Endothelial cell of umbilical vein (primary cell): ENCODE measurements around the gene FBXO2. TPM values are rescaled to one million over a fixed set of nuclear protein-coding genes. Genes with fewer than 3 reads are reported as not detected.

Experiments
- BruUV-seq: library from RNA; stranded (reverse); fragments of 400-500 nt; replicated peaks from 2 replicates; lab custom pipeline; 2021; lab: Mats Ljungman, UMichigan
- CTCF ChIA-PET: fragments of 300-600, 350-600 bp; sonication (Branson Sonifier 250); formaldehyde crosslinking; loops from one replicate; lab custom pipeline; 2021; ENCODE audit warnings: antibody characterized with exemption, inconsistent platforms; lab: Charles Lee
- POLR2A ChIA-PET: fragments of 300-600, 350-600 bp; sonication (Branson Sonifier 250); formaldehyde crosslinking; loops from one replicate; lab custom pipeline; 2021; ENCODE audit warnings: antibody characterized with exemption, inconsistent platforms; lab: Charles Lee
- DNase-seq: peaks from one replicate; pipeline ENCODE4 v3.0.0-alpha.2; 2011; ENCODE audit warnings: low read depth, low spot score
- FAIRE-seq: peaks from 2 replicates; lab custom pipeline; 2011; peaks lifted over from hg19 to GRCh38; lab: Jason Lieb, UNC
- H2AFZ ChIP-seq: 2 replicates; pipeline ENCODE4 v1.6.0; 2012; ENCODE audit warnings: low read depth, low read length, control low read depth, inconsistent platforms
- H3K27ac ChIP-seq: 2 replicates; pipeline ENCODE4 v1.5.1; 2011; ENCODE audit warnings: low read depth, mild to moderate bottlenecking, control low read depth, low read length, moderate library complexity; ENCODE audit not compliant: insufficient read depth
- H3K27me3 ChIP-seq, 2 experiments: 2 replicates each; pipeline versions ENCODE4 v1.6.0 to v1.6.1; 2011; ENCODE audit warnings: low read length in 2 of 2, mixed read lengths in 1 of 2; ENCODE audit not compliant: control insufficient read depth in 2 of 2, insufficient read depth in 2 of 2
- H3K36me3 ChIP-seq, 2 experiments: 2 replicates in 1 of 2; 3 replicates in 1 of 2; pipeline ENCODE4 v1.5.1; 2011; ENCODE audit warnings: low read length in 2 of 2, mild to moderate bottlenecking in 1 of 2, moderate library complexity in 1 of 2; ENCODE audit not compliant: control insufficient read depth in 2 of 2, insufficient read depth in 2 of 2; ENCODE audit errors: extremely low read depth in 1 of 2
- H3K4me1 ChIP-seq: 3 replicates; pipeline ENCODE4 v1.5.1; 2011; ENCODE audit warnings: mild to moderate bottlenecking, low read length; ENCODE audit not compliant: control insufficient read depth, insufficient read depth; ENCODE audit errors: extremely low read depth
- H3K4me2 ChIP-seq: 2 replicates; pipeline ENCODE4 v1.6.1; 2011; ENCODE audit warnings: low read length, control low read depth, mixed read lengths; ENCODE audit not compliant: insufficient read depth
- H3K4me3 ChIP-seq, 3 experiments: fragments of 200-600 bp in 1 of 3; sonication (generic), shearing (Covaris generic) in 1 of 3; replicated peaks in 1 of 3; 2 replicates each; pipeline ENCODE4 v1.5.1; 2011 to 2016; ENCODE audit warnings: control low read depth in 3 of 3, low read length in 3 of 3, mild to moderate bottlenecking in 2 of 3, inconsistent platforms in 1 of 3, low read depth in 1 of 3, moderate library complexity in 1 of 3; ENCODE audit not compliant: insufficient read depth in 1 of 3
- H3K79me2 ChIP-seq: 2 replicates; pipeline ENCODE4 v1.6.0; 2012; ENCODE audit warnings: low read length, inconsistent platforms; ENCODE audit not compliant: control insufficient read depth, insufficient read depth
- H3K9ac ChIP-seq: replicated peaks from 2 replicates; pipeline ENCODE3; 2011; ENCODE audit warnings: low read length, control low read depth; ENCODE audit not compliant: insufficient read depth; ENCODE audit errors: extremely low read depth
- H3K9me1 ChIP-seq: replicated peaks from 3 replicates; pipeline ENCODE4 v1.6.0; 2011; ENCODE audit warnings: mild to moderate bottlenecking, low read length; ENCODE audit not compliant: control insufficient read depth, insufficient read depth; ENCODE audit errors: extremely low read depth
- H3K9me3 ChIP-seq: replicated peaks from 2 replicates; pipeline ENCODE4 v1.5.1; 2012; ENCODE audit warnings: low read length, inconsistent platforms; ENCODE audit not compliant: control insufficient read depth, insufficient read depth
- H4K20me1 ChIP-seq: replicated peaks from 2 replicates; pipeline ENCODE3; 2011; ENCODE audit warnings: mild to moderate bottlenecking, low read length; ENCODE audit not compliant: control insufficient read depth, insufficient read depth; ENCODE audit errors: extremely low read depth
- EZH2 ChIP-seq: IDR thresholded peaks from 2 replicates; pipeline ENCODE4 v1.6.1; 2012; ENCODE audit warnings: borderline replicate concordance, low read depth, mild to moderate bottlenecking, moderate library complexity, low read length, inconsistent platforms; ENCODE audit not compliant: severe bottlenecking
- FOS ChIP-seq: IDR thresholded peaks from 2 replicates; pipeline ENCODE4 v1.6.1; 2011; ENCODE audit warnings: mild to moderate bottlenecking, low read length, moderate library complexity, borderline replicate concordance; ENCODE audit not compliant: insufficient read depth
- GATA2 ChIP-seq: IDR thresholded peaks from 2 replicates; pipeline ENCODE4 v1.7.0; 2011; ENCODE audit warnings: low read depth, mild to moderate bottlenecking, moderate library complexity, mixed read lengths, low read length; ENCODE audit not compliant: insufficient read length, insufficient read depth
- JUN ChIP-seq: IDR thresholded peaks from 2 replicates; pipeline ENCODE4 v1.6.1; 2011; ENCODE audit warnings: borderline replicate concordance, low read depth; ENCODE audit not compliant: insufficient read length, insufficient read depth
- MYC ChIP-seq: IDR thresholded peaks from one replicate; pipeline ENCODE4 v1.6.1; 2011; ENCODE audit warnings: mild to moderate bottlenecking, low read depth, low read length
- POLR2A ChIP-seq: IDR thresholded peaks from 2 replicates; pipeline ENCODE4 v1.6.1; 2012; ENCODE audit warnings: low read depth, mild to moderate bottlenecking, control low read depth, low read length
- POLR2AphosphoS5 ChIP-seq: IDR thresholded peaks from 2 replicates; pipeline ENCODE4 v1.6.1; 2012; ENCODE audit warnings: low read depth, mild to moderate bottlenecking, control low read depth, low read length, moderate library complexity; ENCODE audit not compliant: insufficient read depth
- dilution Hi-C: fragments of 300-500 bp; cut with MboI; formaldehyde crosslinking; loops from one replicate; pipeline ENCODE4 v1.15.0; 2019; ENCODE audit warnings: low sequenced_read_pairs; ENCODE audit not compliant: extremely low pct_ligation_motif_present
- intact Hi-C: fragments of 100-400 bp; cut with micrococcal nuclease; formaldehyde crosslinking; loops from one replicate; pipeline ENCODE4 v1.10.0; 2022
- polyA plus RNA-seq, 4 experiments: library from polyadenylated mRNA; depleted of rRNA in 3 of 4; stranded (reverse) in 3 of 4; unstranded in 1 of 4; fragments of >200 nt; gene quantifications; 2 replicates each; pipeline versions ENCODE4 v1.2.1 to v1.2.3, GENCODE V29; 2011 to 2012; ENCODE audit warnings: missing spikeins in 1 of 4
- total RNA-seq: library from RNA; stranded (reverse); gene quantifications from 2 replicates; pipeline ENCODE4 v1.2.3, GENCODE V29; 2021
- TF ChIP-seq, protein P1 (sequence below): IDR thresholded peaks from 2 replicates; pipeline ENCODE4 v1.6.1; 2011; ENCODE audit not compliant: insufficient read depth, insufficient read length
- TF ChIP-seq, protein P2 (sequence below), 2 donors: IDR thresholded peaks; 1 replicate in 1 of 2; 2 replicates in 1 of 2; pipeline ENCODE4 v1.5.1; 2011; ENCODE audit warnings: low read length in 2 of 2, mild to moderate bottlenecking in 2 of 2, moderate library complexity in 2 of 2, control low read depth in 1 of 2, inconsistent platforms in 1 of 2, low read depth in 1 of 2; ENCODE audit not compliant: insufficient read depth in 1 of 2; ENCODE audit errors: extremely low read depth in 1 of 2

Gene FBXO2
- total and polyA plus RNA-seq, 2 donors (not counting 3 experiments of a cell fraction or from before 2014, with no cell fraction given): 0.42 to 0.91 TPM

DNA sequence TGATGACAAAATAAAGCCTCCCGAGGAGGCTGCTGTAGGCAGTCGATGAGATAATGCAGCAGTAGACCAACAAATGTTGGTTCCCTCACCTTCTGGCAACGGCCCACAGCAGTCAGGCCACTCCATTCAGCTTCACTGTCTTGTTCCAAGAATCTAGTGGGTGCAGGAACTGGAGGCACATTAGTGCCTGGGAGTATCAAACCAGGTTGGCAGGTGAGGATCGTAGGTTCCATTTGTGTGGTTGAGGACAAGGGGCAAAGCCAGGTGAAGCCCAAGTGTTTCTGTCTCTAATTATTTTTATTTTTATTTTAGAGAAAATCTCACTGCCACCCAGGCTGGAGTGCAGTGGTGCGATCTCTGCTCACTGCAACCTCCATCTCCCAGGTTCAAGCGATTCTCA is 13.3 kb downstream of the FBXO2 start:
- ChIA-PET CTCF (interaction anchor here (0.8 to 12.8 kb wide), 12 partner anchors 79 to 604 kb away, joined by 3 to 373 read pairs (median 6); partner anchors contain the start of genes DISP3, EXOSC10 and MTOR), POLR2A (no interaction called here)
- TF ChIP-seq POLR2A (no peak), MYC (no peak), JUN (no peak), POLR2AphosphoS5 (no peak), FOS (no peak), EZH2 (no peak), GATA2 (no peak)
- TF ChIP-seq, protein P1, sequence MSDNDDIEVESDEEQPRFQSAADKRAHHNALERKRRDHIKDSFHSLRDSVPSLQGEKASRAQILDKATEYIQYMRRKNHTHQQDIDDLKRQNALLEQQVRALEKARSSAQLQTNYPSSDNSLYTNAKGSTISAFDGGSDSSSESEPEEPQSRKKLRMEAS: no peak
- TF ChIP-seq, protein P2, sequence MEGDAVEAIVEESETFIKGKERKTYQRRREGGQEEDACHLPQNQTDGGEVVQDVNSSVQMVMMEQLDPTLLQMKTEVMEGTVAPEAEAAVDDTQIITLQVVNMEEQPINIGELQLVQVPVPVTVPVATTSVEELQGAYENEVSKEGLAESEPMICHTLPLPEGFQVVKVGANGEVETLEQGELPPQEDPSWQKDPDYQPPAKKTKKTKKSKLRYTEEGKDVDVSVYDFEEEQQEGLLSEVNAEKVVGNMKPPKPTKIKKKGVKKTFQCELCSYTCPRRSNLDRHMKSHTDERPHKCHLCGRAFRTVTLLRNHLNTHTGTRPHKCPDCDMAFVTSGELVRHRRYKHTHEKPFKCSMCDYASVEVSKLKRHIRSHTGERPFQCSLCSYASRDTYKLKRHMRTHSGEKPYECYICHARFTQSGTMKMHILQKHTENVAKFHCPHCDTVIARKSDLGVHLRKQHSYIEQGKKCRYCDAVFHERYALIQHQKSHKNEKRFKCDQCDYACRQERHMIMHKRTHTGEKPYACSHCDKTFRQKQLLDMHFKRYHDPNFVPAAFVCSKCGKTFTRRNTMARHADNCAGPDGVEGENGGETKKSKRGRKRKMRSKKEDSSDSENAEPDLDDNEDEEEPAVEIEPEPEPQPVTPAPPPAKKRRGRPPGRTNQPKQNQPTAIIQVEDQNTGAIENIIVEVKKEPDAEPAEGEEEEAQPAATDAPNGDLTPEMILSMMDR (IDR thresholded peaks at IDR 0.05; ENCODE audit: extremely low read depth in 1 of 2, insufficient read depth in 1 of 2, low read depth in 1 of 2, low read length in 2 of 2): no peak
- BruUV-seq: no TSS peak
- no peak for DNase-seq
- Histone ChIP-seq H3K4me3 (no peak overlapping the region), H3K9me3 (no peaks in the 10 kb centered on the region), H3K79me2 (no peaks in the 10 kb centered on the region), H3K36me3 (no peaks in the 10 kb centered on the region), H3K9me1 (no peaks in the 10 kb centered on the region), H3K4me2 (no peak overlapping the region), H3K27ac (no peak overlapping the region), H4K20me1 (no peaks in the 10 kb centered on the region), H3K27me3 (no peaks in the 10 kb centered on the region), H2AFZ (no peak overlapping the region), H3K9ac (no peak overlapping the region), H3K4me1 (no peaks in the 10 kb centered on the region)
- dilution Hi-C loops: no loop called here
- intact Hi-C loops: no loop called here
- no peak for FAIRE-seq
